K562 (cell line): ENCODE results near the gene KLHL12. TPM values are rescaled to one million over a fixed set of nuclear protein-coding genes. Genes with fewer than 3 reads are reported as not detected.

Experiments used
- ATAC-seq: fragments of 200-7000 bp; cut with Tn5 transposase; 3 replicates; pipeline ENCODE4 v1.9.1; 2020; ENCODE audit warnings: moderate library complexity
- BruUV-seq: library from RNA; stranded (reverse); fragments of 400-500 nt; replicated peaks from 2 replicates; lab custom pipeline; 2021; lab: Mats Ljungman, UMichigan
- CTCF ChIA-PET: fragments of 300-600 bp; formaldehyde crosslinking; extraction: SDS; loops from one replicate; lab custom pipeline; 2021; ENCODE audit warnings: low intra/inter-chr PET ratio; lab: Yijun Ruan, JAX
- POLR2A ChIA-PET: fragments of 300-600, 350-650 bp; sonication (Branson Sonifier 250); formaldehyde crosslinking; extraction: SDS; loops from one replicate; lab custom pipeline; 2021; ENCODE audit warnings: antibody characterized with exemption, inconsistent platforms; lab: Yijun Ruan, JAX
- DNase-seq, 4 experiments: peaks; one replicate each; pipeline versions ENCODE4 v3.0.0 to v3.0.0-alpha.2; 2011 to 2018; ENCODE audit warnings: low spot score in 3 of 4, mixed read lengths in 3 of 4; ENCODE audit errors: extremely low read depth in 1 of 4
- FAIRE-seq: peaks from 2 replicates; lab custom pipeline; 2011; peaks lifted over from hg19 to GRCh38; lab: Jason Lieb, UNC
- H2AFZ ChIP-seq: 2 replicates; pipeline ENCODE4 v1.6.0; 2011; ENCODE audit warnings: low read depth, low read length, control low read depth, inconsistent platforms
- H3K27ac ChIP-seq: fragments of 200-600 bp; 3 replicates; pipeline ENCODE4 v1.8.0; 2011; ENCODE audit warnings: low read depth, mild to moderate bottlenecking, control low read depth, inconsistent platforms, low read length, moderate library complexity, mixed read lengths; ENCODE audit errors: extremely low read depth
- H3K27me3 ChIP-seq, 2 experiments: fragments of 300-600 bp in 1 of 2; 2 replicates in 1 of 2; 3 replicates in 1 of 2; pipeline versions ENCODE4 v1.6.0 to v1.8.0; 2011; ENCODE audit warnings: inconsistent platforms in 2 of 2, low read length in 2 of 2, mild to moderate bottlenecking in 1 of 2, mixed read lengths in 1 of 2, moderate library complexity in 1 of 2; ENCODE audit not compliant: control insufficient read depth in 2 of 2, insufficient read depth in 2 of 2
- H3K36me3 ChIP-seq: fragments of 300-600 bp; 3 replicates; pipeline ENCODE4 v1.8.0; 2011; ENCODE audit warnings: mild to moderate bottlenecking, low read length, inconsistent platforms; ENCODE audit not compliant: control insufficient read depth, insufficient read depth
- H3K4me1 ChIP-seq, 2 experiments: fragments of 200-600 bp in 1 of 2; replicated peaks in 1 of 2; 2 replicates in 1 of 2; 3 replicates in 1 of 2; pipeline versions ENCODE4 v1.5.1 to v1.8.0; 2011; ENCODE audit warnings: inconsistent platforms in 2 of 2, low read length in 2 of 2, mild to moderate bottlenecking in 1 of 2, mixed read lengths in 1 of 2, moderate library complexity in 1 of 2; ENCODE audit not compliant: control insufficient read depth in 2 of 2, insufficient read depth in 2 of 2
- H3K4me2 ChIP-seq: 2 replicates; pipeline ENCODE4 v1.6.1; 2011; ENCODE audit warnings: low read length, control low read depth, inconsistent platforms, mixed read lengths; ENCODE audit not compliant: insufficient read depth
- H3K4me3 ChIP-seq: fragments of 200-600 bp; sonication (generic), shearing (Covaris generic); 2 replicates; pipeline ENCODE4 v1.5.1; 2016; ENCODE audit warnings: control low read depth, inconsistent platforms
- H3K79me2 ChIP-seq: fragments of 200-600 bp; 3 replicates; pipeline ENCODE4 v1.8.0; 2011; ENCODE audit warnings: low read length, inconsistent platforms; ENCODE audit not compliant: control insufficient read depth, insufficient read depth
- H3K9ac ChIP-seq, 2 experiments: 2 replicates each; pipeline versions ENCODE4 v1.6.0 to v1.6.1; 2011; ENCODE audit warnings: low read depth in 2 of 2, low read length in 2 of 2, control low read depth in 1 of 2, inconsistent platforms in 1 of 2, mild to moderate bottlenecking in 1 of 2, mixed read lengths in 1 of 2; ENCODE audit not compliant: insufficient read depth in 1 of 2
- H3K9me1 ChIP-seq: one replicate; pipeline ENCODE4 v1.6.0; 2011; ENCODE audit warnings: inconsistent platforms, mild to moderate bottlenecking, low read length, moderate library complexity; ENCODE audit not compliant: control insufficient read depth, insufficient read depth
- H3K9me3 ChIP-seq: replicated peaks from 2 replicates; pipeline ENCODE4 v1.5.1; 2011; ENCODE audit warnings: low read depth, low read length, inconsistent platforms; ENCODE audit not compliant: control insufficient read depth, insufficient read depth
- H4K20me1 ChIP-seq: replicated peaks from 2 replicates; pipeline ENCODE4 v1.6.1; 2011; ENCODE audit warnings: low read length, inconsistent platforms, mixed read lengths; ENCODE audit not compliant: control insufficient read depth, insufficient read depth
- ATF7 ChIP-seq: fragments of 450-650 bp; IDR thresholded peaks from 2 replicates; pipeline ENCODE4 v1.7.1; 2014; ENCODE audit warnings: mild to moderate bottlenecking, moderate library complexity
- C11orf30 ChIP-seq: fragments of 450-650 bp; IDR thresholded peaks from 2 replicates; pipeline ENCODE4 v1.6.1; 2016; ENCODE audit warnings: low read depth, mild to moderate bottlenecking
- MAFF ChIP-seq: IDR thresholded peaks from 2 replicates; pipeline ENCODE4 v1.6.1; 2012; ENCODE audit warnings: low read length, improper control_type of control experiment
- MAFG ChIP-seq: fragments of 450-650 bp; conservative IDR thresholded peaks from 2 replicates; pipeline ENCODE4 v1.6.1; 2016; ENCODE audit warnings: missing genetic modification characterization, missing compliant biosample characterization
- MAFK ChIP-seq: IDR thresholded peaks from 2 replicates; pipeline ENCODE4 v1.6.1; 2011; ENCODE audit warnings: low read length, improper control_type of control experiment
- NFE2L1 ChIP-seq: fragments of 450-650 bp; IDR thresholded peaks from 2 replicates; pipeline ENCODE4 v1.6.1; 2016; ENCODE audit warnings: missing genetic modification characterization, low read depth, mild to moderate bottlenecking, missing compliant biosample characterization, moderate library complexity, borderline replicate concordance
- TRIM28 ChIP-seq: fragments of 450-650 bp; IDR thresholded peaks from 2 replicates; pipeline ENCODE4 v1.6.1; 2017
- ZC3H4 ChIP-seq: sonication (generic); formaldehyde crosslinking; IDR thresholded peaks from 2 replicates; pipeline ENCODE4 v1.9.0; 2021; ENCODE audit warnings: missing genetic modification reagents, borderline replicate concordance
- ZNF23 ChIP-seq: fragments of 250-450 bp; sonication (Bioruptor Pico); IDR thresholded peaks from 2 replicates; pipeline ENCODE4 v1.4.0; 2020; ENCODE audit warnings: mild to moderate bottlenecking
- ZNF316 ChIP-seq: fragments of 450-650 bp; IDR thresholded peaks from 2 replicates; pipeline ENCODE4 v1.6.1; 2016
- ZNF668 ChIP-seq: fragments of 250-450 bp; sonication (Bioruptor Pico); IDR thresholded peaks from 2 replicates; pipeline ENCODE4 v1.8.0; 2022; ENCODE audit warnings: mild to moderate bottlenecking, inconsistent platforms
- WGBS: fragments of 100-300 bp; shearing (Covaris generic); methylation state at CpG from one replicate; pipeline ENCODE4 v1.1.6; 2016; ENCODE audit warnings: low coverage, mixed read lengths; ENCODE audit not compliant: insufficient coverage; ENCODE audit errors: missing lambda C conversion rate; 5-methylcytosine and 5-hydroxymethylcytosine counted together
- in situ Hi-C: fragments of 300-500 bp; cut with MboI; formaldehyde crosslinking; loops from 4 replicates; pipeline ENCODE4 v1.15.0; 2018; ENCODE audit warnings: inconsistent platforms, mixed read lengths
- intact Hi-C: fragments of 100-400 bp; cut with micrococcal nuclease; formaldehyde crosslinking; loops from 2 replicates; pipeline ENCODE4 v1.14.2; 2022
- polyA plus RNA-seq, 8 experiments: library from polyadenylated mRNA; depleted of rRNA in 4 of 8; stranded (reverse) in 5 of 8; unstranded in 3 of 8; fragments of >200 nt; fragmentation: Nextera tagmentation in 2 of 8; fragmentation: Illumina TruSeq in 1 of 8; extraction: Ambion mirVana in 2 of 8; extraction: Trizol in 1 of 8; gene quantifications; 2 replicates each; pipeline versions ENCODE4 v1.2.1 to v1.2.3, GENCODE V29; 2011 to 2014; ENCODE audit warnings: inconsistent platforms in 1 of 8, missing spikeins in 1 of 8
- total RNA-seq, 7 experiments: library from RNA; depleted of rRNA in 6 of 7; stranded (reverse); fragments of >200 nt in 6 of 7; fragmentation: Illumina TruSeq in 2 of 7; extraction: Trizol in 2 of 7; gene quantifications; 2 replicates each; pipeline versions ENCODE4 v1.2.1 to v1.2.3, GENCODE V29; 2011 to 2021; ENCODE audit warnings: low replicate concordance in 1 of 7
- TF ChIP-seq, protein P1 (sequence below): IDR thresholded peaks from 2 replicates; pipeline ENCODE4 v1.6.1; 2012; ENCODE audit warnings: low read depth, low read length, improper control_type of control experiment, borderline replicate concordance
- TF ChIP-seq, protein P2 (sequence below): fragments of 250-450 bp; sonication (Bioruptor Pico); IDR thresholded peaks from 2 replicates; pipeline ENCODE4 v1.4.0; 2020

KLHL12 gene
- total and polyA plus RNA-seq, 9 of the 15 experiments (the other 6 are each of a cell fraction or from before 2014, with no cell fraction given) = 23.1 to 85.1 (median 35.0) TPM

- peaks cover 4 to 8% of the 10 kb centered on the region in 2 experiments; a peak in 2 of 5 replicates for H3K27me3 ChIP-seq
- CTCF ChIA-PET = no interaction called here
- H3K36me3 ChIP-seq = no peaks in the 10 kb centered on the region
- no peak for FAIRE-seq
- H3K4me2 ChIP-seq = no peak overlapping the region
- WGBS = 22% methylated on average over 4 of the region's 4 CpGs
- H3K4me1 ChIP-seq = peaks cover 5 to 17% of the 10 kb centered on the region in 2 experiments
- H3K79me2 ChIP-seq = no peaks in the 10 kb centered on the region
- intact Hi-C loops (no loop called here), in situ Hi-C loops (no loop called here)
- no peaks in the 10 kb centered on the region for H4K20me1 ChIP-seq
- no peaks in the 10 kb centered on the region for H3K9me1 ChIP-seq
- H3K4me3 ChIP-seq = no peak overlapping the region
- POLR2A ChIA-PET = interaction anchor here (1.2 to 2.0 kb wide), 3 partner anchors 10 to 36 kb away, joined by 3 to 6 read pairs (median 5); partner anchors contain the start of gene TMEM183A
- no peaks in the 10 kb centered on the region for H3K9me3 ChIP-seq
- no peak for DNase-seq
- no TSS peak for BruUV-seq
- no peak overlapping the region for H3K9ac ChIP-seq
- H3K27ac ChIP-seq = no peak overlapping the region
- TF ChIP-seq ZC3H4 (CRISPR knock-in tag) (no peak), C11orf30 (peak; percentile 58), TRIM28 (no peak), MAFG (tag) (peak; percentile 52), NFE2L1 (tag) (no peak), MAFK (peak; percentile 22; the same call in 1 of the 2 replicates), ZNF316 (peak; percentile 90), ZNF668 (no peak), MAFF (peak; percentile 34; the same call in 1 of the 2 replicates), ZNF23 (CRISPR knock-in tag) (no peak), ATF7 (no peak)
- TF ChIP-seq, protein P1, sequence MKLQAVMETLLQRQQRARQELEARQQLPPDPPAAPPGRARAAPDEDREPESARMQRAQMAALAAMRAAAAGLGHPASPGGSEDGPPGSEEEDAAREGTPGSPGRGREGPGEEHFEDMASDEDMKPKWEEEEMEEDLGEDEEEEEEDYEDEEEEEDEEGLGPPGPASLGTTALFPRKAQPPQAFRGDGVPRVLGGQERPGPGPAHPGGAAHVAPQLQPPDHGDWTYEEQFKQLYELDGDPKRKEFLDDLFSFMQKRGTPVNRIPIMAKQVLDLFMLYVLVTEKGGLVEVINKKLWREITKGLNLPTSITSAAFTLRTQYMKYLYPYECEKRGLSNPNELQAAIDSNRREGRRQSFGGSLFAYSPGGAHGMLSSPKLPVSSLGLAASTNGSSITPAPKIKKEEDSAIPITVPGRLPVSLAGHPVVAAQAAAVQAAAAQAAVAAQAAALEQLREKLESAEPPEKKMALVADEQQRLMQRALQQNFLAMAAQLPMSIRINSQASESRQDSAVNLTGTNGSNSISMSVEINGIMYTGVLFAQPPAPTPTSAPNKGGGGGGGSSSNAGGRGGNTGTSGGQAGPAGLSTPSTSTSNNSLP = no peak
- TF ChIP-seq, protein P2, sequence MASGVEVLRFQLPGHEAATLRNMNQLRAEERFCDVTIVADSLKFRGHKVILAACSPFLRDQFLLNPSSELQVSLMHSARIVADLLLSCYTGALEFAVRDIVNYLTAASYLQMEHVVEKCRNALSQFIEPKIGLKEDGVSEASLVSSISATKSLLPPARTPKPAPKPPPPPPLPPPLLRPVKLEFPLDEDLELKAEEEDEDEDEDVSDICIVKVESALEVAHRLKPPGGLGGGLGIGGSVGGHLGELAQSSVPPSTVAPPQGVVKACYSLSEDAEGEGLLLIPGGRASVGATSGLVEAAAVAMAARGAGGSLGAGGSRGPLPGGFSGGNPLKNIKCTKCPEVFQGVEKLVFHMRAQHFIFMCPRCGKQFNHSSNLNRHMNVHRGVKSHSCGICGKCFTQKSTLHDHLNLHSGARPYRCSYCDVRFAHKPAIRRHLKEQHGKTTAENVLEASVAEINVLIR (CRISPR knock-in tag) = no peak
- ATAC-seq = no peak
- H2AFZ ChIP-seq = no peak overlapping the region
Observed at GRCh38 chr1:202972046-202972445, 45.0 kb upstream of the KLHL12 start.
